NCI-H2196 (cell line): Measurements from ENCODE around the gene CASKIN2.
"Not testable (repeated sequence)": the region's sequence is repeated elsewhere in the genome, so short reads cannot be mapped to it uniquely, and the experiment has no call there.

Experiments used
- DNase-seq: peaks from one replicate; lab custom pipeline; 2025; ENCODE audit not compliant: unreplicated experiment; lab: John Stamatoyannopoulos, UW

Gene CASKIN2

GRCh38 chr17:75521290-75521689, 6.0 kb upstream of the CASKIN2 start:
- DNase-seq: no peak

GRCh38 chr17:75520413-75520812, 5.1 kb upstream of the CASKIN2 start:
- DNase-seq: not testable (repeated sequence)

- DNase-seq: no peak
These were observed 3.7 kb upstream of the CASKIN2 start for GRCh38 chr17:75518983-75519537.

GRCh38 chr17:75518201-75518600, 2.9 kb upstream of the CASKIN2 start:
- no peak for DNase-seq

GRCh38 chr17:75517297-75517865, 2.0 kb upstream of the CASKIN2 start:
- no peak for DNase-seq

- no peak for DNase-seq
These were observed 1.4 kb upstream of the CASKIN2 start for GRCh38 chr17:75516619-75517296.

GRCh38 chr17:75516255-75516618, 900 bp upstream of the CASKIN2 start, which contains the start of gene TSEN54:
Gene TSEN54, plus strand, starts transcription at chr17:75516528. Its CDS starts 33 bp downstream, at chr17:75516561.
- DNase-seq: peak; percentile 94

GRCh38 chr17:75514919-75515495, 330 bp downstream of the CASKIN2 start:
- DNase-seq: no peak

GRCh38 chr17:75514299-75514918, 928 bp downstream of the CASKIN2 start:
- DNase-seq: no peak

- DNase-seq: no peak
These were observed 1.7 kb downstream of the CASKIN2 start for GRCh38 chr17:75513641-75514000.

- DNase-seq: no peak
These were observed 2.3 kb downstream of the CASKIN2 start for GRCh38 chr17:75512926-75513640.

- DNase-seq: peak; percentile 44
These were observed 3.4 kb downstream of the CASKIN2 start for GRCh38 chr17:75511610-75512575.

GRCh38 chr17:75511270-75511609, 4.1 kb downstream of the CASKIN2 start:
- DNase-seq: no peak

GRCh38 chr17:75509528-75510258, 5.6 kb downstream of the CASKIN2 start:
- DNase-seq: no peak

GRCh38 chr17:75508931-75509361, 6.4 kb downstream of the CASKIN2 start:
- DNase-seq: no peak

GRCh38 chr17:75507733-75508719, 7.3 kb downstream of the CASKIN2 start:
- no peak for DNase-seq

GRCh38 chr17:75506888-75507287, 8.4 kb downstream of the CASKIN2 start:
- DNase-seq: no peak

GRCh38 chr17:75506134-75506533, 9.2 kb downstream of the CASKIN2 start:
- DNase-seq: no peak
